Measurements from ENCODE around the gene DRD1. TPM values are rescaled to one million over a fixed set of nuclear protein-coding genes. Genes with fewer than 3 reads are reported as not detected.

Gene DRD1
- total and polyA plus RNA-seq, 2 experiments from 2014 or later, result 0.11 to 0.14 TPM

DNA sequence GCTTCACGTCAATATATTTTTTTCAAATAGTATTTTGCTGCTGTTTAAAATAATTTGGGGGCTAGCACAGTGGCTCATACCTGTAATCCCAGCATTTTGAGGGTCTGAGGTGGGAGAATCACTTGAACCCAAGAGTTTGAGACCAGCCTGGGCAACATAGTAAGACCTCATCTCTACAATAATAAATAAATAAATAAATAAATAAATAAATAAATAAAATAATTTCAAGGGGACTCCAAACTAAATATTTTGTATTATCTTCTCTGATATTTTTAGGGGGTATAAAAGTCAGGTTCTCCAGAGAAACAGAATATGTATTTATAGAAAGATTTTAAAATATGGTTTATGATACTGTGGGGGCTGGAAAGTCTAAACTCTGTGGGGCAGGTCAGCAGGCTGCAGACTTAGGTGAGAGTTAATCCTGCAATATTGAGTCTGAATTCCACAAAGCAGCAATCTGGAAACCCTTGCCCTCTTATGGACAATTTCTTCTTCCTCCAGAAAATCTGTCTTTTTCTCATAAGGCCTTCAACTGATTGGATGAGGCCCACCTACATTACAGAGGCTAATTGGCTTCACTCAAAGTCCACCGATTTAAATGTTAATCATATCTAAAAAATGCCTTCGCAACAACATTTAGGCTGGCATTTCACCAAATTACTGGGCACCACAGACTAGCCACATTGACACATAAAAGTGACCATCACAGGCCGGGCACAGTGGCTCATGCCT lies 53.5 kb downstream of the DRD1 start:
- TF ChIP-seq EZH2 (IDR thresholded peaks at IDR 0.05; ENCODE audit: low read depth, unreplicated experiment), result no peak
- no peak for TF ChIP-seq STAT1 (IDR thresholded peaks at IDR 0.05; ENCODE audit: unreplicated experiment)
- no peak for TF ChIP-seq CREB1 (CRISPR knock-in tag; IDR thresholded peaks at IDR 0.05; ENCODE audit: low read depth)
- TF ChIP-seq ZNF114 (CRISPR knock-in tag; IDR thresholded peaks at IDR 0.05), result no peak
- TF ChIP-seq NANOG (IDR thresholded peaks at IDR 0.05; ENCODE audit: borderline replicate concordance), result no peak
- TF ChIP-seq ZNF331 (CRISPR knock-in tag; IDR thresholded peaks at IDR 0.05; ENCODE audit: low read depth), result no peak
- H2AFZ ChIP-seq, result no peak overlapping the region
- H3K36me3 Mint-ChIP-seq (ENCODE audit: low read depth), result no peaks in the 10 kb centered on the region
- no peaks in the 10 kb centered on the region for H3K27me3 ChIP-seq (ENCODE audit: insufficient read depth)
- no peaks in the 10 kb centered on the region for H3K9me3 Mint-ChIP-seq
- H3K9me2 ChIP-seq (ENCODE audit: insufficient read depth), result no peaks in the 10 kb centered on the region
- no peak overlapping the region for H3K27ac ChIP-seq (ENCODE audit: low read depth)
- H3K36me3 ChIP-seq (ENCODE audit: insufficient read depth), result no peaks in the 10 kb centered on the region
- H3K4me3 Mint-ChIP-seq, result no peak overlapping the region
- H4K20me1 ChIP-seq (replicated peaks; ENCODE audit: insufficient read depth), result no peaks in the 10 kb centered on the region
- H3K4me2 ChIP-seq, result no peak overlapping the region
- no peaks in the 10 kb centered on the region for H3F3A ChIP-seq (replicated peaks; ENCODE audit: low read depth)
- H3K4me3 ChIP-seq, result no peak overlapping the region
- H3K27ac Mint-ChIP-seq, result no peak overlapping the region
- ATAC-seq (no peak), DNase-seq (ENCODE audit: low spot score) (no peak)
- peaks cover 12% of the 10 kb centered on the region; the same call in 1 of the 2 replicates for H3K4me1 ChIP-seq (ENCODE audit: insufficient read depth)
- H3K79me2 ChIP-seq (replicated peaks; ENCODE audit: insufficient read depth), result no peaks in the 10 kb centered on the region
- peaks cover 2% of the 10 kb centered on the region for H3K27me3 Mint-ChIP-seq (ENCODE audit: insufficient read depth, low read depth, poor library complexity)
- peaks cover 11% of the 10 kb centered on the region; the same call in 2 of the 3 replicates for H3K4me1 Mint-ChIP-seq

Other genes with a start within 250 kb of the DRD1 start
- gene SFXN1, start 34.4 kb upstream of the DRD1 start, total RNA-seq (2014; rRNA removed; shearing (Covaris generic)), result 97.7 and 121 TPM in 2 replicates
- gene SFXN1, start 34.4 kb upstream of the DRD1 start, polyA plus RNA-seq (2016; fragmentation: Nextera tagmentation; extraction: Ambion mirVana), result 39.8 and 44.0 TPM in 2 replicates
- gene HRH2, start 213.9 kb upstream of the DRD1 start, total RNA-seq (2014; rRNA removed; shearing (Covaris generic)), result 5.9 and 6.8 TPM in 2 replicates
- gene HRH2, start 213.9 kb upstream of the DRD1 start, polyA plus RNA-seq (2016; fragmentation: Nextera tagmentation; extraction: Ambion mirVana), result 7.0 and 8.8 TPM in 2 replicates